GM12892 (cell line): ENCODE data around the gene SPESP1.

ENCODE experiments used
- POLR2A ChIP-seq: IDR thresholded peaks from 2 replicates; pipeline ENCODE4 v1.6.1; 2011; ENCODE audit warnings: low read depth, low read length, control low read depth
- TAF1 ChIP-seq: IDR thresholded peaks from 2 replicates; pipeline ENCODE4 v1.6.1; 2011; ENCODE audit warnings: low read depth, mild to moderate bottlenecking, control low read depth, low read length, borderline replicate concordance

DNA sequence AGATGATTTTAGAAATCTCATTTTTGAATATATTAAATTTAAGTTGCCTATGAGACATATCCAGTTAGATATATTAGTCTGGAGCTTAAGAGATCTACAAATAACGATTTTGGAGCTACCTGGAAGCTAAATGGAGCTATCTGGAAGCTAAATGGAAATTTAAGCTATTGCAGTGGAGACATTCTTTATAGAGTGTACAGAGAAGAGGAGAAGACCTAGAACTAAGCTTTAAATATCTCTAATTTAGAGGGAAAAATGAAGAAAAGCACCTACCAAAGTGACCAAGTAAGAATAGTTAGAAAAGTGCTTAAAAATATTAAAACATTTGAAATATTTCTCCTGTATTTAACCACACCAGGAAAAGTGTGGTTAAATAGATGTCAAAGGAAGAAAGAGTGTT lies 28.3 kb downstream of the SPESP1 start:
- TF ChIP-seq POLR2A = no peak
- TF ChIP-seq TAF1 = no peak
